ENCODE data around the gene PFKP.

DNA sequence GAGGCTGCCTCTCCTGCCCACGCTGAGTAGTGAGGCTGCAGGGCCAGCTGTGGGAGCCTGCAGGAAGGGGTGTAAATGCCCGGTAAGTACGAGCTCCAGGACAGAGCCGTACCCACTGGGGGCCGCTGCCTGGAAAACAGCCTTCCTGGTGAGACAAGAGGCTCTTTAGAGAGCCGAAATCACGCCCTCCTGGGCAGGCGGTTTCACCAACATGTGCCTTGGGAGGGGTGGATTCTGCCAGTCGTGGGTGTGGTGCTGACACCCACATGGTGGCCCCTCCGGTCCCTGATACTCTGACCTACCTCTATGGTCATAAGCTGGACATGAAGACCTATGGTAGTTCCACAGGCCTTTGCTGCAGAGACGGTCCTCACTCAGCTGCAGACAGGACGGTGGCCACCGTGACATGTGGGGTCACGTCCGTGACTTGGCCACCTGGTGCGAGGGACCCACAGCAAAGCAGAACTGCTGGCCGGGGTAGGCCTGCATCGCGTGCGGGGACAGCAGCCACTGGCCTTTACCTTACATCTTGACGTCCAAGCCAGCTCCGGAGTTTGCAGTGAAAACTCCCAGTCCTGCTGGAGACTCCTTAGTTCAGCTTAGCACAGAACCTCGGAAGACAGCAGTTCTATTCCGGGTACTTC lies 58.3 kb downstream of the PFKP start:
- TF ChIP-seq ZNF121 (tag by site-specific recombination; IDR thresholded peaks at IDR 0.05) (no peak), ZBTB17 (tag by site-specific recombination; IDR thresholded peaks at IDR 0.05) (no peak), ZNF423 (tag by site-specific recombination; IDR thresholded peaks at IDR 0.05) (no peak)

Measured in HEK293 (cell line).